ENCODE data around the gene COG1. TPM values are rescaled to one million over a fixed set of nuclear protein-coding genes. Genes with fewer than 3 reads are reported as not detected.

Gene COG1
- total and polyA plus RNA-seq, 2 of the 8 experiments (the other 6 are each of a cell fraction or from before 2014, with no cell fraction given): 11.0 to 19.5 TPM

GRCh38 chr17:73248532-73248931 is 55.7 kb downstream of the COG1 start (continued):
- no peak for TF ChIP-seq CHD7 (IDR thresholded peaks at IDR 0.05; ENCODE audit: insufficient replicate concordance, low read length)
- TF ChIP-seq RAD21 (IDR thresholded peaks at IDR 0.05 in 1 of 2, conservative IDR thresholded peaks at IDR 0.05 in 1 of 2; ENCODE audit: low read depth in 2 of 2, low read length in 2 of 2): no peak
- TF ChIP-seq SP2 (IDR thresholded peaks at IDR 0.05; ENCODE audit: low read length): no peak
- TF ChIP-seq SIRT6 (IDR thresholded peaks at IDR 0.05; ENCODE audit: low read length): no peak
- no peak for TF ChIP-seq MAX (IDR thresholded peaks at IDR 0.05)
